HG02884 (cell line): ENCODE measurements around the gene DUSP2.
"Not testable (repeated sequence)": the region's sequence is repeated elsewhere in the genome, so short reads cannot be mapped to it uniquely, and the experiment has no call there.

Experiments used
- ATAC-seq: cut with Tn5 transposase; IDR thresholded peaks from one replicate; pipeline ENCODE4 v1.9.1; 2021; ENCODE audit warnings: mild to moderate bottlenecking, moderate library complexity; ENCODE audit not compliant: unreplicated experiment

The DUSP2 gene

DNA sequence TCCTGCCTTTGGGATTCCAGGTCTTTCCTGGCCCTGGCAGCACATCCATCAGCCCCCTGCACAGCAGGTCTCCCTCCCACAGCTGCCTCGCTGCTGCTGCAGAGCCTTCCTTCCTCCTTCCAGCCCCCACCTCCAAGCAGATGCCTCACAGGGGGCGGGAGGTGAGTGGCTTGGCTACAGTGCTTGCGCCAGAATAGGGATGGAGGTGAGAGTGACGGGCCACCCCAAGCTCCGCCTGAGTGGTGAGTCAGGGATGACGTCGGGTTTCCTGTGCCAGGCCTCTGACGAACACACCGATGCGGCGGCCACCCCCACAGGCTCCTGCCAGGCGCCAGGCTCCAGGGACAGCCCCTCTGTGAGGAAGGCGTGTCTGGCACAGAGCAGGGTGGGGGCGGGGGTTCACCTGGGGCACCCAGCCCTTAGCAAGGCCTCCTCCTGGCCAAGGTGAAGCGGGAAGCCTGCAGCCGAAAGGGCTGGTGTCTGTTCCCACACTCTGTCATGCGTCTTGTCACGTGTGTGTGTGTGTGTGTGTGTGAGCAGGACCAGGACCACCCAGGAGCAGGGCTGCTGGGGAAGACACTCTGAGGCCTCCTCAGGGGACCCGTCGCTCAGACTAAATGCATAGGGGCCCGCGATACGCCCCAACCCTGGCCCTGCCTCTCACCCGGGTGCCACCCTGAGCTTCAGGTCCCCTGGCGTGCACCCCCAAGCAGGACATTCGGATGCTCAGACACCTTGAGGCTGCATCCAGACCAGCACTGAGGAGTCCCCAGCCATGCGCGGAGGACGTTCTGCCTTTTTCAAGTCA lies 3.4 kb upstream of the DUSP2 start:
- ATAC-seq = no peak

DNA sequence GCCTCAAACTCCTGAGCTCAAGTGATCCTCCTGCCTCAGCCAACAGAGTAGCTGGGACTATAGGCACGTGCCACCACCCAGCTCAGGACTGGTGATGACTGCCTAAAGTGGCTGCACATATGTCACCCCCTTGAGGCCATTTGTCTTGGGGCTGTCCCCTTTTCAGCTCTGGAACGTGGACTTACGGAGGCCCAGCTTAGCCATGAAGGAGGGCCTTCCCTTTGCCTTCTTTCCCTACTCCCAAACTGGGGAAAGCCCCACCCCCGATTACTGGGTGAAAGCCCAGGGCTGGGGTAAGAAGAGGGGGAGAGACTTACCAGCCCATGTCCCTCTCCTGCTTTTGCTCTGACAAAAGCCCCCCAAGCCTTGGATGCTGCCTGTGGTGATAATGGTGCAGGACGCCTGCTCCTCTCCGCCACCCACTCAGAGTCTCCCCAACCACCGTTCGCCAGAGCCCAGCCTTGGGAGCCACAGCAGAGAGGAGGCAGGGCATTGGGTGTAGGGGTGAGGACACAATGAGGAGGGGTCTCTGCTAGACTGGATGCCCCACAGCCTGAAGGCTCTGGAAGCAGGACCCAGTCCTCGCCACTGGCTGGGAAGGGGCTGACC lies 2.5 kb upstream of the DUSP2 start:
- no peak for ATAC-seq

GRCh38 chr2:96146881-96147592 lies 1.8 kb upstream of the DUSP2 start:
- ATAC-seq = no peak

DNA sequence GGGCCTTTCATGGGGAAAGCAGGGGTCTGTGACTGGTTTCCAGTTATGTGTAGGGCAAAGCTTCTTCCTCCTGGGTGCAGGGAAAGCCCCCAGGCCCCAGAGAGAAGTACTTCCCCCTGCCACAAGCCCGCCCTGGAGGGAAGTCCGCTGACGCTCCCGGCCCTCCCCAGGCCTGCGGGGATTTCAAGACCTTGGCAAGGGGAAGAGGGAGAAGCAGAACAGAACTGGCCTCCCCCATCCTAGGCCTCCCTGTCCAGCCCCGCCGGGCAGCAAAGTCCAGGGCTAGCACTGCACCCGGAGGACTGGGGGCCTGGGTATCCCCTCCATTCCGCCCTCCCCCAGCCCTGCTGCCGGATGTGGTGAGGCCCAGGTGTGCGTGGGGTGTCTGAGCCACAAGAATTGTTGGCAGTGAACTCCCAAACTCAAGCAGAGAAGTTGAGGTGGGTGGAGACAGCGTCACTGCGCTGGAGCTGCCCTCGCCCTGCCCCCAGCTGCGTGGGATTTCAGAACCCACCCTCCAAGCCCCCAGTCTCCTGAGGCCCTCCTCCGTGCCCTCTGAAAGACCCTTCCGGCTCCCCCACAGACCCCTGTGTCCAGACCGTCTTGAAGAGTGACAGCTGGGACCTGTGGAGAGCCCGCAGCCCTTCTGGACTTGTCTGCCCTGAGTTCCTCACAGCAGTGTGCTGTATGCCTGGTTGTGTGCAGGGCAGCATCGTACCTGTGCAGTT lies 1.1 kb upstream of the DUSP2 start:
- peak; percentile 28 for ATAC-seq

GRCh38 chr2:96145848-96146152 lies 560 bp upstream of the DUSP2 start:
- no peak for ATAC-seq

GRCh38 chr2:96144481-96145035 lies 682 bp downstream of the DUSP2 start:
- no peak for ATAC-seq

GRCh38 chr2:96143848-96144480 lies 1.3 kb downstream of the DUSP2 start:
- ATAC-seq = no peak

GRCh38 chr2:96143231-96143847 lies 1.9 kb downstream of the DUSP2 start:
- no peak for ATAC-seq

DNA sequence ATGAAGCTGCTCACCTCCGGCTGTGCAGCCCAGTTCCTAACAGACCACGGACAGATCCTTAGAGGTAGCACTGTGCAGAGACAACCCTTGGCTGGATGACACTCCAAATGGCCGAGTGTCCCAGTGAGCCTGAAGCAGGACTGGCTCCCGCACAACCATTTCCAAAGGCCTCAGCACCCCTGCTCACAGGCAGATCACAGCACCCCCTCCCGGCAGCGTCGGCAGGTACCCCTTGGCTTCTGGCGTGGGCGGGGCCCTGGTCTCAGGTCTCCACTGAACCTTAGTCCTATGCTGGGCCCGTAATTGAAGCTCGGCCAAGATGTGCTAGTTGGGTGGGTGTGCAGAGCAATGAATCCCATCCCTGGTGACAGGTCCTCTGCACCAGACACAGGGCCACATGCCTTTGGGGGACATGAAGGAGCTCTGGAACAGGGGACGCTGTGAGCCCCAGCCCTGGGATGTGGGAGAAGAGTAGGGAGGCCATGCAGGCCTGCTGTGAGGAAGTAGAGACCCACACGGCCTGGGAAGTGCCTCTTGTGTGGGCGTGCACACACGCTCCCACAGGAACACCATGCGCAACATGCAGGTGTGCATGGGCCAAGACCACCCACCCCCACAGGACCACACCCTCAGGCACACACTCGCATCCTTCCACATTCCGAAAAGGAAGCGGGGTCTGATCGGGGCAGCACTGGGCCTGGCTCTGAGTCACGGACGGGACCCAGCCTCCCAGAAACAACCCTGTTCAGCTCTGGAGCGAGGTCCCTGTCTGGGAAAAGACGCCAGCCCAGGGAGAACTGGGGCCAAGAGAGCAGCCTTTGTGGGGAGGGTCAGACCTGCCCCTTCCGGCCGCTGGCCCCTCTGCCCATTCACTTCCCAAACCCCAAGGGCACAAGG lies 2.8 kb downstream of the DUSP2 start:
- ATAC-seq = no peak

DNA sequence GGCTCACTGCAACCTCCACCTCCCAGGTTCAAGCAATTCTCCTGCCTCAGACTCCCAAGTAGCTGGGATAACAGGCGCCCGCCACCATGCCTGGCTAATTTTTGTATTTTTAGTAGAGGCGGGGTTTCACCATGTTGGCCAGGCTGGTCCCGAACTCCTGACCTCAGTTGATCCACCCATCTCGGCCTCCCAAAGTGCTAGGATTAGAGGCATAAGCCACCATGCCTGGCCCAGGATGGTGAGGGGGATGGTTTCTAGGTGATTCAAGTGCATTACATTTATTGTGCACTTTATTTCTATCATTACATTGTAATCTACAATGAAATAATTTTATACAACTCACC lies 3.6 kb downstream of the DUSP2 start:
- ATAC-seq = not testable (repeated sequence)

DNA sequence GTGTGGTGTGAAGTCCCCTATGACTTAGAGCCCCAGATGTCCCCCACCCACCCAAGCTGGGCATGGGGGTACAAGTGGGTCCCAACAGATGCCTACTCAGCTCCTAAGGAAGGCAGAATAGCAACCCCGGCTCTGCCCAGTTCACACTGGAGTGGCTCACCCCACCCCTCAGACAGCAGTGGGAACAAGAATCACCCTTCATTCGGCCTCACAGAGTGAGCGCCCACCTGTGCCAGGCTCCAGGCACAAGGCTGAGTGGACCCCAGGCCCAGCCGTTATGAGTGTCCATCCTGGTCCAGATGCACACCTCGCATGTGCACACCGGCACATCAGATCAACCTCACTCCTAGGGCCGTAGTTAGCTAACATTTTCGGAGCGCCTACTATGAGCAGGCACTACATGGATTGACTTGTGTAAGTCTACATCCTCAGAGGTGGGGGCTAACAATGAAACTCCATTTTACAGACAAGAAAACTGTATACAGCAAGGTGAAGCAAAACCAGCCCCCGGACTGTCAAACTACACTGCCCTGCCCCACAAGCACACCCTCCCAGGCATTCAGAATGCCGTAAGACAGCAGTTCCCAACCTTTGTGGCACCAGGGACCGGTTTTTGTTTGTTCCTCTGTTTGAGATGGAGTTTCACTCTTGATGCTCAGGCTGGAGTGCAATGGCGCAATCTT lies 4.2 kb downstream of the DUSP2 start:
- ATAC-seq = no peak

- no peak for ATAC-seq
These were observed 6.0 kb downstream of the DUSP2 start for GRCh38 chr2:96139181-96139758.

- ATAC-seq = no peak
These were observed 6.8 kb downstream of the DUSP2 start, which contains the start of gene ASTL for GRCh38 chr2:96138179-96139145. ASTL (minus strand) TSS chr2:96138502; CDS start chr2:96138436, 66 bp downstream.

DNA sequence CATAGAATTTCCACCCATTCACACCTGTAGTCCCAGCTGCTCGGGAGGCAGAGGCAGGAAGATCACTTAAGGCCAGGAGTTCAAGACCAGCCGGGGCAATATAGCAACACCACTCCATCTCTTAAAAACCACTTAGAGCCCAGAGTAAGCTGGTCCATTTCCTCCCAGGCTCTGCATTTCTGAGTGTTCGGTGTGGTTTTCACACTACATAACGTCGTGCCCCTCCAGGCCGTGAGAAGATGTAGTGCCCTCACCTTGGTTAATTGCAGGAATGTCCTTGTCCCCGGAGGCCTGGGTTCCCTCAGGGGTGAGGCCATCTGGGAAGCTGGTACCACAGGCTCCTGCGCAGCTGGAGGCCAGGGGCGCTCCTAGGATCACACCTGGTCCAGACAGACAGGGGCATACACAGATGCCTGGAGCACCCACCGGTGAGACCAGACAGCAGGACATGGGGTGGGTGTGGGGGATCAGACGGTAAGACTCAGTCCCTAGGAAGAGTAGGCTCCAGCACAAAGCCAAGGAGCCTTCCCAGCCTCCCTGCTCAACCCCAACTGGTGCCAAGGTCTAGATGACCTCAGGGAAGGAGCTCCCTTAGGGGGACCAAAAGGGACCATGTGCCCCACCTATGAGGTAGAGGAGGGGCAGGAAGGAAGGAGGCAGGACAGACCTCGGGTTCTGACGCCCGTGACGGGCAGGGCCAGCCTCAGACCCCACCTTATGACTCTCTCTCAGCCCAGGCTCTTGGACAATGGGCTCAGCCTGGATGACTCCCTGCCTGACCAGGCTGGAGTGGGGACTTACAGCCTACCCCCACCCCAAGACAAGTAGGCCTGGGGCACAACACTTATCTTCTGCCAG lies 7.7 kb downstream of the DUSP2 start:
- ATAC-seq = no peak

- ATAC-seq = no peak
These were observed 9.0 kb downstream of the DUSP2 start for GRCh38 chr2:96136129-96136720.

- ATAC-seq = no peak
These were observed 9.6 kb downstream of the DUSP2 start for GRCh38 chr2:96135621-96136020.
